Testis (tissue), 2 donors: ENCODE data around the gene GLDN.

Experiments used
- POLR2A ChIP-seq: fragments of 450-650 bp; IDR thresholded peaks from one replicate; pipeline ENCODE4 v1.6.1; 2017; ENCODE audit warnings: antibody characterized with exemption, mild to moderate bottlenecking, moderate library complexity
- TF ChIP-seq, protein P1 (sequence below), 3 experiments: fragments of 450-650 bp in 2 of 3; fragments of 200-600 bp in 1 of 3; sonication (generic) in 1 of 3; IDR thresholded peaks; one replicate each; pipeline ENCODE4 v1.5.1; 2016 to 2019; ENCODE audit warnings: antibody characterized with exemption in 3 of 3, mild to moderate bottlenecking in 2 of 3, moderate library complexity in 1 of 3

DNA sequence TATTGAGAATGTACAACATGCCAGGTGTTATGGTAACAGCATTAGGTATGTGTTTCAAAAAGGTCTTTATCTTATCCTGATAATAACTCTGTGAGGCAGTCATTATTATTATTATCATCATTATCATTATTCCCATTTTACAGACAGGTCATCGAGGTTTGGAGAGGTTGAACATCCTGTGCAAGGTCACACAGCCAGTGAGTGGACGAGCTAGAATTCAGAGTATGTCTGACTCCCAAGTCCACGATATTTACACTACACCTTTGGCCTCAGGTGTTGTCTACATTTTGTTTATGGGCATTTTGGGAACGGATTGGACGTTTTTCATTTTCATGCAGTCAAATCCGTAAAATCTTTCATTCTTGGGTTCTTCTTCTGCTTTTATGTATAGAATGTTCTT, 24.0 kb downstream of the GLDN start:
- no peak for TF ChIP-seq POLR2A
- TF ChIP-seq, protein P1, sequence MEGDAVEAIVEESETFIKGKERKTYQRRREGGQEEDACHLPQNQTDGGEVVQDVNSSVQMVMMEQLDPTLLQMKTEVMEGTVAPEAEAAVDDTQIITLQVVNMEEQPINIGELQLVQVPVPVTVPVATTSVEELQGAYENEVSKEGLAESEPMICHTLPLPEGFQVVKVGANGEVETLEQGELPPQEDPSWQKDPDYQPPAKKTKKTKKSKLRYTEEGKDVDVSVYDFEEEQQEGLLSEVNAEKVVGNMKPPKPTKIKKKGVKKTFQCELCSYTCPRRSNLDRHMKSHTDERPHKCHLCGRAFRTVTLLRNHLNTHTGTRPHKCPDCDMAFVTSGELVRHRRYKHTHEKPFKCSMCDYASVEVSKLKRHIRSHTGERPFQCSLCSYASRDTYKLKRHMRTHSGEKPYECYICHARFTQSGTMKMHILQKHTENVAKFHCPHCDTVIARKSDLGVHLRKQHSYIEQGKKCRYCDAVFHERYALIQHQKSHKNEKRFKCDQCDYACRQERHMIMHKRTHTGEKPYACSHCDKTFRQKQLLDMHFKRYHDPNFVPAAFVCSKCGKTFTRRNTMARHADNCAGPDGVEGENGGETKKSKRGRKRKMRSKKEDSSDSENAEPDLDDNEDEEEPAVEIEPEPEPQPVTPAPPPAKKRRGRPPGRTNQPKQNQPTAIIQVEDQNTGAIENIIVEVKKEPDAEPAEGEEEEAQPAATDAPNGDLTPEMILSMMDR (IDR thresholded peaks at IDR 0.05) = no peak
